IMR-90 (cell line): ENCODE data around the gene KLF1. TPM values are rescaled to one million over a fixed set of nuclear protein-coding genes. Genes with fewer than 3 reads are reported as not detected.

Source experiments
- ATAC-seq: fragments of 200-7000 bp; cut with Tn5 transposase; 2 replicates; pipeline ENCODE4 v1.9.1; 2020; ENCODE audit warnings: low read depth, mild to moderate bottlenecking, moderate library complexity
- BruUV-seq: library from RNA; stranded (reverse); fragments of 400-500 nt; replicated peaks from 2 replicates; lab custom pipeline; 2021; lab: Mats Ljungman, UMichigan
- CTCF ChIA-PET: fragments of 300-600 bp; formaldehyde crosslinking; extraction: SDS; loops from one replicate; lab custom pipeline; 2021; ENCODE audit warnings: antibody characterized with exemption; lab: Yijun Ruan, JAX
- POLR2A ChIA-PET: fragments of 300-600 bp; sonication (Branson Sonifier 250); formaldehyde crosslinking; loops from one replicate; lab custom pipeline; 2022; ENCODE audit warnings: antibody characterized with exemption; ENCODE audit not compliant: unreplicated experiment; lab: Charles Lee
- DNase-seq: peaks from one replicate; pipeline ENCODE4 v3.0.0; 2013
- H2AFZ ChIP-seq: replicated peaks from 2 replicates; pipeline ENCODE3; 2013; ENCODE audit warnings: low read length, mild to moderate bottlenecking; ENCODE audit not compliant: poor library complexity
- H2AK5ac ChIP-seq: 2 replicates; pipeline ENCODE4 v1.6.1; 2013; ENCODE audit warnings: low read depth, low read length, inconsistent platforms
- H2AK9ac ChIP-seq: replicated peaks from 2 replicates; pipeline ENCODE3; 2013; ENCODE audit warnings: mild to moderate bottlenecking, low read depth, low read length, moderate library complexity; ENCODE audit not compliant: poor library complexity
- H2BK120ac ChIP-seq: 2 replicates; pipeline ENCODE4 v1.6.1; 2013; ENCODE audit warnings: low read depth, low read length, inconsistent platforms
- H2BK15ac ChIP-seq: 3 replicates; pipeline ENCODE4 v1.6.1; 2013; ENCODE audit warnings: low read depth, low read length, inconsistent platforms
- H2BK20ac ChIP-seq: 2 replicates; pipeline ENCODE4 v1.6.1; 2013; ENCODE audit warnings: low read depth, mild to moderate bottlenecking, inconsistent platforms, low read length, moderate library complexity
- H2BK5ac ChIP-seq: 2 replicates; pipeline ENCODE4 v1.6.1; 2013; ENCODE audit warnings: mild to moderate bottlenecking, low read depth, low read length, inconsistent platforms; ENCODE audit not compliant: poor library complexity, severe bottlenecking
- H3K14ac ChIP-seq: replicated peaks from 2 replicates; pipeline ENCODE4 v1.6.1; 2013; ENCODE audit warnings: low read depth, low read length, inconsistent platforms
- H3K18ac ChIP-seq: 2 replicates; pipeline ENCODE4 v1.6.1; 2013; ENCODE audit warnings: low read depth, low read length, control low read depth
- H3K23ac ChIP-seq: 2 replicates; pipeline ENCODE4 v1.6.1; 2013; ENCODE audit warnings: low read depth, low read length, inconsistent platforms
- H3K27ac ChIP-seq: 2 replicates; pipeline ENCODE4 v1.5.1; 2013; ENCODE audit warnings: mild to moderate bottlenecking, control low read depth, low read length; ENCODE audit not compliant: insufficient read depth
- H3K27me3 ChIP-seq: 2 replicates; pipeline ENCODE4 v1.6.1; 2013; ENCODE audit warnings: low read length; ENCODE audit not compliant: control insufficient read depth, insufficient read depth
- H3K36me3 ChIP-seq: 2 replicates; pipeline ENCODE4 v1.6.1; 2013; ENCODE audit warnings: low read length, mixed read lengths; ENCODE audit not compliant: control insufficient read depth, insufficient read depth
- H3K4ac ChIP-seq: 2 replicates; pipeline ENCODE4 v1.6.1; 2013; ENCODE audit warnings: low read depth, low read length, inconsistent platforms
- H3K4me1 ChIP-seq: 2 replicates; pipeline ENCODE4 v1.6.1; 2013; ENCODE audit warnings: low read length, mixed read lengths; ENCODE audit not compliant: control insufficient read depth, insufficient read depth
- H3K4me2 ChIP-seq: 2 replicates; pipeline ENCODE4 v1.6.1; 2013; ENCODE audit warnings: low read depth, mild to moderate bottlenecking, control low read depth, low read length, moderate library complexity
- H3K4me3 ChIP-seq: 2 replicates; pipeline ENCODE4 v1.5.1; 2013; ENCODE audit warnings: low read depth, mild to moderate bottlenecking, control low read depth, low read length, moderate library complexity; ENCODE audit not compliant: insufficient read depth
- H3K56ac ChIP-seq: 2 replicates; pipeline ENCODE4 v1.6.1; 2013; ENCODE audit warnings: low read length, inconsistent platforms; ENCODE audit not compliant: insufficient read depth; ENCODE audit errors: extremely low read depth
- H3K79me1 ChIP-seq, 2 experiments: 2 replicates each; pipeline ENCODE4 v1.6.1; 2013; ENCODE audit warnings: low read length in 2 of 2, inconsistent platforms in 1 of 2, low read depth in 1 of 2
- H3K9ac ChIP-seq: 2 replicates; pipeline ENCODE4 v1.6.1; 2013; ENCODE audit warnings: low read depth, low read length, control low read depth
- H3K9me1 ChIP-seq: 2 replicates; pipeline ENCODE4 v1.6.1; 2013; ENCODE audit warnings: low read length, inconsistent platforms; ENCODE audit not compliant: insufficient read depth
- H3K9me3 ChIP-seq: 2 replicates; pipeline ENCODE4 v1.6.1; 2013; ENCODE audit warnings: low read length; ENCODE audit not compliant: control insufficient read depth, insufficient read depth
- H4K20me1 ChIP-seq: 2 replicates; pipeline ENCODE4 v1.6.1; 2013; ENCODE audit warnings: low read length, inconsistent platforms; ENCODE audit not compliant: insufficient read depth
- H4K5ac ChIP-seq: 2 replicates; pipeline ENCODE4 v1.6.1; 2013; ENCODE audit warnings: mild to moderate bottlenecking, low read depth, low read length, control low read depth
- H4K8ac ChIP-seq, 2 experiments: 2 replicates each; pipeline ENCODE4 v1.6.1; 2013; ENCODE audit warnings: low read depth in 2 of 2, low read length in 2 of 2, control low read depth in 1 of 2, inconsistent platforms in 1 of 2
- H4K91ac ChIP-seq: 2 replicates; pipeline ENCODE4 v1.6.1; 2013; ENCODE audit warnings: low read depth, low read length, inconsistent platforms; ENCODE audit not compliant: insufficient read depth
- BHLHE40 ChIP-seq: fragments of 150-350 bp; IDR thresholded peaks from 2 replicates; pipeline ENCODE4 v1.6.1; 2016; ENCODE audit warnings: mild to moderate bottlenecking, low read depth, low read length
- CHD1 ChIP-seq: IDR thresholded peaks from 2 replicates; pipeline ENCODE4 v1.6.1; 2012; ENCODE audit warnings: low read depth, low read length, improper control_type of control experiment
- CTCF ChIP-seq: conservative IDR thresholded peaks from 2 replicates; pipeline ENCODE4 v1.5.1; 2012; ENCODE audit warnings: mild to moderate bottlenecking, low read depth, low read length, improper control_type of control experiment
- ELK1 ChIP-seq: fragments of 150-350 bp; IDR thresholded peaks from 2 replicates; pipeline ENCODE4 v1.6.1; 2016; ENCODE audit warnings: low read depth, mild to moderate bottlenecking, low read length, moderate library complexity, borderline replicate concordance
- FOS ChIP-seq: fragments of 150-350 bp; IDR thresholded peaks from 2 replicates; pipeline ENCODE4 v1.6.1; 2016; ENCODE audit warnings: low read depth, low read length
- MAFK ChIP-seq: IDR thresholded peaks from 2 replicates; pipeline ENCODE4 v1.6.1; 2012; ENCODE audit warnings: low read depth, low read length, improper control_type of control experiment
- MAZ ChIP-seq: IDR thresholded peaks from 2 replicates; pipeline ENCODE4 v1.6.1; 2012; ENCODE audit warnings: low read depth, mild to moderate bottlenecking, low read length, improper control_type of control experiment, moderate library complexity, borderline replicate concordance
- MXI1 ChIP-seq: IDR thresholded peaks from 2 replicates; pipeline ENCODE4 v1.6.1; 2012; ENCODE audit warnings: low read depth, mild to moderate bottlenecking, low read length, moderate library complexity, borderline replicate concordance
- NFE2L2 ChIP-seq: fragments of 150-350 bp; IDR thresholded peaks from 2 replicates; pipeline ENCODE4 v1.6.1; 2016; ENCODE audit warnings: low read depth, mild to moderate bottlenecking, low read length
- POLR2A ChIP-seq: IDR thresholded peaks from 2 replicates; pipeline ENCODE4 v1.6.1; 2012; ENCODE audit warnings: mild to moderate bottlenecking, low read depth, low read length
- RAD21 ChIP-seq: IDR thresholded peaks from 2 replicates; pipeline ENCODE4 v1.6.1; 2012; ENCODE audit warnings: low read length, improper control_type of control experiment
- RCOR1 ChIP-seq: IDR thresholded peaks from 2 replicates; pipeline ENCODE4 v1.6.1; 2012; ENCODE audit warnings: mild to moderate bottlenecking, low read length, improper control_type of control experiment; ENCODE audit not compliant: insufficient replicate concordance
- RFX5 ChIP-seq: IDR thresholded peaks from 2 replicates; pipeline ENCODE4 v1.8.0; 2012; ENCODE audit warnings: low read depth, mild to moderate bottlenecking, low read length, moderate library complexity
- SMC3 ChIP-seq: fragments of 150-350 bp; IDR thresholded peaks from 2 replicates; pipeline ENCODE4 v1.6.1; 2016; ENCODE audit warnings: low read depth, mild to moderate bottlenecking, antibody characterized with exemption, low read length, moderate library complexity
- USF2 ChIP-seq: fragments of 150-350 bp; IDR thresholded peaks from 2 replicates; pipeline ENCODE4 v1.6.1; 2017; ENCODE audit warnings: mild to moderate bottlenecking, antibody characterized with exemption, low read length, low read depth
- WGBS, 2 experiments: methylation state at CpG; one replicate each; pipeline versions ENCODE4 v1.1.5 to v1.1.7; 2013; ENCODE audit warnings: missing lambda C conversion rate in 2 of 2; ENCODE audit not compliant: insufficient read length in 1 of 2; ENCODE audit errors: extremely low coverage in 2 of 2; 5-methylcytosine and 5-hydroxymethylcytosine counted together
- dilution Hi-C: fragments of 300-500 bp; cut with HindIII; formaldehyde crosslinking; loops from one replicate; pipeline ENCODE4 v1.14.3; 2018; ENCODE audit warnings: low sequenced_read_pairs; ENCODE audit not compliant: unreplicated experiment
- in situ Hi-C: fragments of 300-500 bp; cut with MboI; formaldehyde crosslinking; loops from 3 replicates; pipeline ENCODE4 v1.14.3; 2019; ENCODE audit warnings: low sequenced_read_pairs, inconsistent platforms, mixed read lengths
- intact Hi-C: fragments of 100-400 bp; cut with micrococcal nuclease; formaldehyde crosslinking; loops from 2 replicates; pipeline ENCODE4 v1.10.0; 2022
- polyA plus RNA-seq, 3 experiments: library from polyadenylated mRNA; depleted of rRNA; stranded (reverse); fragments of >200 nt; gene quantifications; 2 replicates each; pipeline ENCODE4 v1.2.3, GENCODE V29; 2012; ENCODE audit warnings: low replicate concordance in 1 of 3
- total RNA-seq: library from RNA; depleted of rRNA; stranded (reverse); fragments of >200 nt; gene quantifications from 2 replicates; pipeline ENCODE4 v1.2.3, GENCODE V29; 2012

KLF1 gene
- total and polyA plus RNA-seq, 2 of the 4 experiments (the other 2 are of a cell fraction), result not detected

- Histone ChIP-seq H3K23ac (peak overlapping the region; percentile 33; the same call in 1 of the 2 replicates), H3K36me3 (no peaks in the 10 kb centered on the region), H2BK120ac (no peak overlapping the region), H3K9ac (no peak overlapping the region), H3K4me3 (no peak overlapping the region), H3K14ac (no peak overlapping the region), H3K9me3 (no peaks in the 10 kb centered on the region), H3K4me1 (peaks cover 6% of the 10 kb centered on the region), H2AK9ac (peak overlapping the region; percentile 72), H2BK20ac (no peak overlapping the region), H3K27me3 (no peaks in the 10 kb centered on the region), H4K91ac (no peak overlapping the region), H2BK5ac (no peak overlapping the region), H3K27ac (no peak overlapping the region), H4K5ac (no peak overlapping the region), H3K18ac (no peak overlapping the region), H2BK15ac (no peak overlapping the region), H4K20me1 (no peaks in the 10 kb centered on the region), H2AFZ (peak overlapping the region; percentile 72), H3K4ac (peak overlapping the region; percentile 9; the same call in 1 of the 2 replicates), H3K4me2 (no peak overlapping the region), H3K56ac (no peak overlapping the region), H3K9me1 (no peaks in the 10 kb centered on the region), H2AK5ac (0 out of 2 replicates have a peak overlapping the region, but pooled peaks have one; percentile 8), H4K8ac (peak overlapping the region in 1 of 2 experiments; percentile 23; a peak in 1 of 4 replicates), H3K79me1 (no peaks in the 10 kb centered on the region)
- dilution Hi-C loops (no loop called here), in situ Hi-C loops (no loop called here), intact Hi-C loops (no loop called here)
- no peak for ATAC-seq
- 64% methylated on average over 2 of the region's 12 CpGs; no CpG with 5 or more reads in 1 of the 2 experiments for WGBS, 2 experiments
- ChIA-PET CTCF (no interaction called here), POLR2A (no interaction called here)
- no TSS peak for BruUV-seq
- DNase-seq, result no peak
- TF ChIP-seq MAZ (no peak), NFE2L2 (no peak), BHLHE40 (no peak), SMC3 (no peak), CTCF (no peak), MAFK (no peak), MXI1 (no peak), RAD21 (no peak), USF2 (no peak), CHD1 (no peak), RCOR1 (no peak), ELK1 (no peak), RFX5 (no peak), POLR2A (no peak), FOS (no peak)
Measured at GRCh38 chr19:12913851-12914690, 27.1 kb upstream of the KLF1 start.
